K562 (cell line): Measurements from ENCODE around the gene FLOT2. TPM values are rescaled to one million over a fixed set of nuclear protein-coding genes. Genes with fewer than 3 reads are reported as not detected.

Source experiments
- ATF3 ChIP-seq, 2 experiments: fragments of 450-650 bp in 1 of 2; sonication (generic) in 1 of 2; formaldehyde crosslinking in 1 of 2; IDR thresholded peaks in 1 of 2; conservative IDR thresholded peaks in 1 of 2; 2 replicates each; pipeline versions ENCODE4 v1.6.1 to v1.8.1; 2016 to 2023; ENCODE audit warnings: mild to moderate bottlenecking in 2 of 2, moderate library complexity in 2 of 2, inconsistent platforms in 1 of 2, missing genetic modification reagents in 1 of 2
- CC2D1A ChIP-seq: fragments of 450-650 bp; IDR thresholded peaks from 2 replicates; pipeline ENCODE4 v1.6.1; 2017; ENCODE audit warnings: mild to moderate bottlenecking
- CEBPG ChIP-seq, 3 experiments: fragments of 200-800 bp in 1 of 3; sonication (Bioruptor generic) in 1 of 3; sonication (generic) in 1 of 3; formaldehyde crosslinking in 1 of 3; IDR thresholded peaks in 2 of 3; conservative IDR thresholded peaks in 1 of 3; 2 replicates each; pipeline versions ENCODE4 v1.6.1 to v1.8.0; 2016 to 2022; ENCODE audit warnings: missing compliant biosample characterization in 2 of 3, missing genetic modification characterization in 2 of 3, mild to moderate bottlenecking in 1 of 3, missing genetic modification reagents in 1 of 3
- CREB3L1 ChIP-seq: fragments of 450-650 bp; IDR thresholded peaks from 2 replicates; pipeline ENCODE4 v1.6.1; 2014; ENCODE audit warnings: low read depth, mild to moderate bottlenecking, moderate library complexity, borderline replicate concordance
- CREBBP ChIP-seq: IDR thresholded peaks from one replicate; pipeline ENCODE4 v1.6.1; 2012; ENCODE audit warnings: low read depth, mild to moderate bottlenecking, control low read depth, inconsistent platforms, low read length
- HDAC6 ChIP-seq: IDR thresholded peaks from 2 replicates; pipeline ENCODE4 v1.6.1; 2012; ENCODE audit warnings: low read depth, mild to moderate bottlenecking, control low read depth, inconsistent platforms, low read length, moderate library complexity
- HNRNPH1 ChIP-seq: fragments of 200-400 bp; formaldehyde crosslinking; optimal IDR thresholded peaks from 2 replicates; pipeline ENCODE3; 2017; ENCODE audit warnings: low read depth, mild to moderate bottlenecking, low read length, moderate library complexity
- ILK ChIP-seq: fragments of 450-650 bp; IDR thresholded peaks from 2 replicates; pipeline ENCODE4 v1.6.1; 2016; ENCODE audit warnings: missing genetic modification characterization, low read depth, mild to moderate bottlenecking, missing compliant biosample characterization, moderate library complexity, borderline replicate concordance
- KHSRP ChIP-seq: fragments of 450-650 bp; IDR thresholded peaks from 2 replicates; pipeline ENCODE4 v1.6.1; 2017
- PHTF2 ChIP-seq: fragments of 250-450 bp; sonication (Bioruptor Pico); IDR thresholded peaks from 2 replicates; pipeline ENCODE4 v1.5.0; 2021; ENCODE audit warnings: mild to moderate bottlenecking
- TBP ChIP-seq: optimal IDR thresholded peaks from 2 replicates; pipeline ENCODE3; 2011; ENCODE audit warnings: low read depth, low read length, improper control_type of control experiment
- TCF3 ChIP-seq: sonication (generic); formaldehyde crosslinking; IDR thresholded peaks from 2 replicates; pipeline ENCODE4 v1.4.0; 2020; ENCODE audit warnings: mild to moderate bottlenecking, missing genetic modification reagents
- TCF7L2 ChIP-seq: fragments of 150-350 bp; IDR thresholded peaks from 2 replicates; pipeline ENCODE4 v1.6.1; 2016; ENCODE audit warnings: low read depth, mild to moderate bottlenecking, low read length, moderate library complexity
- TEAD1 ChIP-seq, 2 experiments: fragments of 450-650 bp in 1 of 2; sonication (generic) in 1 of 2; formaldehyde crosslinking; IDR thresholded peaks; 2 replicates each; pipeline versions ENCODE4 v1.4.0 to v1.8.0; 2020 to 2022; ENCODE audit warnings: mild to moderate bottlenecking in 2 of 2, missing genetic modification reagents in 1 of 2
- YY1 ChIP-seq, 3 experiments: IDR thresholded peaks; 2 replicates each; pipeline ENCODE4 v1.6.1; 2011; ENCODE audit warnings: low read length in 2 of 3, mild to moderate bottlenecking in 2 of 3, moderate library complexity in 2 of 3, borderline replicate concordance in 1 of 3, control low read depth in 1 of 3, low read depth in 1 of 3; ENCODE audit not compliant: insufficient read depth in 3 of 3, insufficient replicate concordance in 2 of 3, control insufficient read depth in 1 of 3, insufficient read length in 1 of 3; ENCODE audit errors: extremely low read depth in 1 of 3
- ZNF232 ChIP-seq: sonication (generic); formaldehyde crosslinking; IDR thresholded peaks from 2 replicates; pipeline ENCODE4 v1.8.0; 2022; ENCODE audit warnings: mild to moderate bottlenecking, missing genetic modification reagents
- ZNF282 ChIP-seq: sonication (generic); formaldehyde crosslinking; IDR thresholded peaks from 2 replicates; pipeline ENCODE4 v1.8.1; 2023; ENCODE audit warnings: missing genetic modification reagents
- ZNF668 ChIP-seq: fragments of 250-450 bp; sonication (Bioruptor Pico); IDR thresholded peaks from 2 replicates; pipeline ENCODE4 v1.8.0; 2022; ENCODE audit warnings: mild to moderate bottlenecking, inconsistent platforms
- ZNF778 ChIP-seq: fragments of 450-650 bp; formaldehyde crosslinking; IDR thresholded peaks from 2 replicates; pipeline ENCODE4 v1.4.0; 2020; ENCODE audit warnings: mild to moderate bottlenecking, moderate library complexity
- ZZZ3 ChIP-seq: fragments of 450-650 bp; IDR thresholded peaks from 2 replicates; pipeline ENCODE4 v1.6.1; 2016; ENCODE audit warnings: antibody characterized with exemption, mild to moderate bottlenecking, moderate library complexity
- polyA plus RNA-seq, 8 experiments: library from polyadenylated mRNA; depleted of rRNA in 4 of 8; stranded (reverse) in 5 of 8; unstranded in 3 of 8; fragments of >200 nt; fragmentation: Nextera tagmentation in 2 of 8; fragmentation: Illumina TruSeq in 1 of 8; extraction: Ambion mirVana in 2 of 8; extraction: Trizol in 1 of 8; gene quantifications; 2 replicates each; pipeline versions ENCODE4 v1.2.1 to v1.2.3, GENCODE V29; 2011 to 2014; ENCODE audit warnings: inconsistent platforms in 1 of 8, missing spikeins in 1 of 8
- total RNA-seq, 7 experiments: library from RNA; depleted of rRNA in 6 of 7; stranded (reverse); fragments of >200 nt in 6 of 7; fragmentation: Illumina TruSeq in 2 of 7; extraction: Trizol in 2 of 7; gene quantifications; 2 replicates each; pipeline versions ENCODE4 v1.2.1 to v1.2.3, GENCODE V29; 2011 to 2021; ENCODE audit warnings: low replicate concordance in 1 of 7
- TF ChIP-seq, protein P1 (sequence below): IDR thresholded peaks from 2 replicates; pipeline ENCODE4 v1.6.1; 2011; ENCODE audit warnings: borderline replicate concordance, low read depth, mild to moderate bottlenecking, moderate library complexity, low read length; ENCODE audit not compliant: insufficient read depth, poor library complexity, severe bottlenecking

Gene FLOT2
- total and polyA plus RNA-seq, 9 of the 15 experiments (the other 6 are each of a cell fraction or from before 2014, with no cell fraction given) = 17.5 to 138 (median 41.7) TPM

GRCh38 chr17:28901866-28902818, 4.6 kb upstream of the FLOT2 start (continued):
- no peak for TF ChIP-seq ATF3 (IDR thresholded peaks at IDR 0.05)
- TF ChIP-seq ATF3 (CRISPR knock-in tag; conservative IDR thresholded peaks at IDR 0.05) = no peak
- TF ChIP-seq CREB3L1 = no peak
- TF ChIP-seq CC2D1A = peak; percentile 57; the same call in 1 of the 2 replicates
- no peak for TF ChIP-seq ILK (tag)
- TF ChIP-seq ZNF232 (CRISPR knock-in tag) = peak; percentile 70; the same call in 1 of the 2 replicates
- 0 out of 2 replicates have a peak, but pooled peaks have one; percentile 21 for TF ChIP-seq ZNF668 (CRISPR knock-in tag)
- TF ChIP-seq ZZZ3 = no peak
- no peak for TF ChIP-seq KHSRP
- TF ChIP-seq, protein P1, sequence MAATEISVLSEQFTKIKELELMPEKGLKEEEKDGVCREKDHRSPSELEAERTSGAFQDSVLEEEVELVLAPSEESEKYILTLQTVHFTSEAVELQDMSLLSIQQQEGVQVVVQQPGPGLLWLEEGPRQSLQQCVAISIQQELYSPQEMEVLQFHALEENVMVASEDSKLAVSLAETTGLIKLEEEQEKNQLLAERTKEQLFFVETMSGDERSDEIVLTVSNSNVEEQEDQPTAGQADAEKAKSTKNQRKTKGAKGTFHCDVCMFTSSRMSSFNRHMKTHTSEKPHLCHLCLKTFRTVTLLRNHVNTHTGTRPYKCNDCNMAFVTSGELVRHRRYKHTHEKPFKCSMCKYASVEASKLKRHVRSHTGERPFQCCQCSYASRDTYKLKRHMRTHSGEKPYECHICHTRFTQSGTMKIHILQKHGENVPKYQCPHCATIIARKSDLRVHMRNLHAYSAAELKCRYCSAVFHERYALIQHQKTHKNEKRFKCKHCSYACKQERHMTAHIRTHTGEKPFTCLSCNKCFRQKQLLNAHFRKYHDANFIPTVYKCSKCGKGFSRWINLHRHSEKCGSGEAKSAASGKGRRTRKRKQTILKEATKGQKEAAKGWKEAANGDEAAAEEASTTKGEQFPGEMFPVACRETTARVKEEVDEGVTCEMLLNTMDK = no peak
- TF ChIP-seq HDAC6 = 0 out of 2 replicates have a peak, but pooled peaks have one; percentile 69
- no peak for TF ChIP-seq TCF7L2
- TF ChIP-seq YY1 (IDR thresholded peaks at IDR 0.05; ENCODE audit: borderline replicate concordance in 1 of 3, control insufficient read depth in 1 of 3, extremely low read depth in 1 of 3, insufficient read depth in 3 of 3, insufficient read length in 1 of 3, insufficient replicate concordance in 2 of 3, low read depth in 1 of 3, low read length in 2 of 3) = peak in 1 of 3 experiments; percentile 18
- TF ChIP-seq TBP = no peak
- TF ChIP-seq PHTF2 (CRISPR knock-in tag) = no peak
- no peak for TF ChIP-seq CEBPG (CRISPR knock-in tag; IDR thresholded peaks at IDR 0.05)
- no peak for TF ChIP-seq CEBPG (tag; conservative IDR thresholded peaks at IDR 0.05 in 1 of 2, IDR thresholded peaks at IDR 0.05 in 1 of 2)
- no peak for TF ChIP-seq TCF3 (CRISPR knock-in tag)
- no peak for TF ChIP-seq ZNF778
- TF ChIP-seq ZNF282 (CRISPR knock-in tag) = no peak
- TF ChIP-seq CREBBP = no peak
- TF ChIP-seq HNRNPH1 = no peak
- no peak for TF ChIP-seq TEAD1 (CRISPR knock-in tag; IDR thresholded peaks at IDR 0.05)
